ENCODE data around the gene NCR3LG1.

The NCR3LG1 gene

GRCh38 chr11:17351510-17352176 lies at the start of gene NCR3LG1:
Gene NCR3LG1 (plus strand): TSS chr11:17351800. CDS start chr11:17351970, 170 bp downstream.
- DNase-seq = peak; percentile 81

- DNase-seq = no peak
These were observed 38.0 kb upstream of the NCR3LG1 start for GRCh38 chr11:17313349-17314231.

GRCh38 chr11:17314232-17314547 lies 37.4 kb upstream of the NCR3LG1 start:
- DNase-seq = no peak

- no peak for DNase-seq
These were observed 36.6 kb upstream of the NCR3LG1 start for GRCh38 chr11:17314904-17315426.

GRCh38 chr11:17328871-17329494 lies 22.6 kb upstream of the NCR3LG1 start:
- no peak for DNase-seq

GRCh38 chr11:17331669-17332068 lies 19.9 kb upstream of the NCR3LG1 start:
- no peak for DNase-seq

- no peak for DNase-seq
These were observed 17.6 kb upstream of the NCR3LG1 start for GRCh38 chr11:17333799-17334586.

- DNase-seq = no peak
These were observed 8.3 kb upstream of the NCR3LG1 start for GRCh38 chr11:17343257-17343656.

- DNase-seq = no peak
These were observed 7.7 kb upstream of the NCR3LG1 start for GRCh38 chr11:17343907-17344306.

- no peak for DNase-seq
These were observed 3.9 kb upstream of the NCR3LG1 start for GRCh38 chr11:17347676-17348075.

- peak; percentile 5 for DNase-seq
These were observed 987 bp upstream of the NCR3LG1 start for GRCh38 chr11:17350455-17351171.

- no peak for DNase-seq
These were observed 459 bp upstream of the NCR3LG1 start for GRCh38 chr11:17351172-17351509.

GRCh38 chr11:17352950-17353820 lies 1.6 kb downstream of the NCR3LG1 start:
- DNase-seq = peak; percentile 92

- peak; percentile 71 for DNase-seq
These were observed 2.4 kb downstream of the NCR3LG1 start for GRCh38 chr11:17353821-17354600.

- DNase-seq = no peak
These were observed 3.0 kb downstream of the NCR3LG1 start for GRCh38 chr11:17354601-17354991.

GRCh38 chr11:17366495-17366894 lies 14.9 kb downstream of the NCR3LG1 start:
- DNase-seq = no peak

GRCh38 chr11:17368551-17368950 lies 17.0 kb downstream of the NCR3LG1 start:
- no peak for DNase-seq

GRCh38 chr11:17369094-17369493 lies 17.5 kb downstream of the NCR3LG1 start:
- DNase-seq = no peak

- DNase-seq = no peak
These were observed 18.2 kb downstream of the NCR3LG1 start for GRCh38 chr11:17369684-17370243.

- DNase-seq = no peak
These were observed 20.0 kb downstream of the NCR3LG1 start for GRCh38 chr11:17371614-17372013.
